NCI-H345 (cell line): Measurements from ENCODE around the gene CD82.
"Not testable (repeated sequence)": the region's sequence is repeated elsewhere in the genome, so short reads cannot be mapped to it uniquely, and the experiment has no call there.

Experiments
- DNase-seq: peaks from one replicate; lab custom pipeline; 2025; lab: John Stamatoyannopoulos, UW

The CD82 gene

DNA sequence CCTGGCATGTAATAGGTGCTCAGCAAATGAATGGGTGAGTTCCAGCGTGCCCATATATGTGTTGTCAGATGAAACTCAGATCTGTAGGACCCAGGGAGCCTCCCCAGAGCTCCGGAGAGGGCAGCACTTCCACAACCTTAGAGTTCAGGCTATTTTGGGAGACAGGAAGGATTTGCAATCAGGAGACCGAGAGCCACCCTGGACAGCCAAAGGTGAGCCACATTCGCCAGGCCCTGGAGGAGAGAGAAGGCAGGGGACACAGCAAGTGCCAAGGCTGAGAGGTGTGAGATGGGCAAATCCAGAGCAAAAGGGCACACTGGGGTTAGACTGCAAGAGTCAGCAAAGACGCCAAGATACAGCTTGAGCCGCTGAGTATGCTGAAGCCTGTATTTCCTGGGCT is 66.4 kb downstream of the CD82 start:
- no peak for DNase-seq

DNA sequence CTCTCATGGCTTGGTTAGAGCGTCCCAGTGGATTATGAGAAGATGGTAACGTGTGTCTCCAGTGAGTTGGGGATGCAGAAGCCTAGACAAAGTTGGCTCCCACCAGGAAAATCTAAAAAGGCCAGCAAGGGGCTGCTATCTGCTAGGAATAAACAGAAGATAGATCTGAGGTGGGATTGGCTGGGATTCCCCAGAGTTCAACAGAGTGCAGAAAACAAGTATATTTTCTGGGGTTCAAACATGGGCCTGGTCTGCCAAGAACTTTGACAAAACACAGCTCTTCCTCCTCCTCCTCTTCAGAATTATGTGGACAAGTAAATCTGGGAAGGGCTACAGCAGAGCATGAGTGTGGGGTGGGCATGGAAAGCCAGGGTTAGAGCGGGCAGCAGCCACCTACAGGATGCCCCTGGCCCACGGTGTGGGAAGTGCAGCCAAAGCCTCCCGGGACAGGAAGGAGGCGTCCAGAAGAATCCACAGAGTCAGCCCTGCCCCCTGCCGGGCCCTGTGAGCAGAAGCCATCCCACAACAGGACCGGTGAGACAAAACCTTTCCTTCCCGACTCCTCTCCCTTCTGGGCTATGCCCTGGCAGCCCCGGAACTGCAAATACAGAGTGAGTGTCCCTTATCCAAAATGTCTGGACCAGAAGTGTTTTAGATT is 67.1 kb downstream of the CD82 start:
- DNase-seq = no peak

DNA sequence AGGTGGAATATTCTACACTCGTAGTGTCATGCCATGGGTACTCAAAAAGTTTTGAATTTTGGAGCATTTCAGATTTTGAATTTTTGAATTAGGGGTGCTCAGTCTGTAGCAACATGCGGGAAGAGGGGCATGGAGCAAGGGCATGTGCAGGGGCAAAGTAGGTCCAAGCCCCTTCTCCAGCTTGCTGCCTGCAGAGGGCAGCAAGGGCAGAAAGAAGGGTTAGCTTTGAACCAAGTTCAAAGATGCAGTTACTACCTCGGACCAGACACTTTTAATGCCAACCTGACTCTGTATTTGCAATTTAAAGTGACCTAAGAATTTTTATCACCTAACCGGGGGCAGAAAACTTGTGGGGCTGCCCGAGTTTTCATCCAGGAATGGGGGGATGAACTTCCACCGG is 68.2 kb downstream of the CD82 start:
- no peak for DNase-seq

DNA sequence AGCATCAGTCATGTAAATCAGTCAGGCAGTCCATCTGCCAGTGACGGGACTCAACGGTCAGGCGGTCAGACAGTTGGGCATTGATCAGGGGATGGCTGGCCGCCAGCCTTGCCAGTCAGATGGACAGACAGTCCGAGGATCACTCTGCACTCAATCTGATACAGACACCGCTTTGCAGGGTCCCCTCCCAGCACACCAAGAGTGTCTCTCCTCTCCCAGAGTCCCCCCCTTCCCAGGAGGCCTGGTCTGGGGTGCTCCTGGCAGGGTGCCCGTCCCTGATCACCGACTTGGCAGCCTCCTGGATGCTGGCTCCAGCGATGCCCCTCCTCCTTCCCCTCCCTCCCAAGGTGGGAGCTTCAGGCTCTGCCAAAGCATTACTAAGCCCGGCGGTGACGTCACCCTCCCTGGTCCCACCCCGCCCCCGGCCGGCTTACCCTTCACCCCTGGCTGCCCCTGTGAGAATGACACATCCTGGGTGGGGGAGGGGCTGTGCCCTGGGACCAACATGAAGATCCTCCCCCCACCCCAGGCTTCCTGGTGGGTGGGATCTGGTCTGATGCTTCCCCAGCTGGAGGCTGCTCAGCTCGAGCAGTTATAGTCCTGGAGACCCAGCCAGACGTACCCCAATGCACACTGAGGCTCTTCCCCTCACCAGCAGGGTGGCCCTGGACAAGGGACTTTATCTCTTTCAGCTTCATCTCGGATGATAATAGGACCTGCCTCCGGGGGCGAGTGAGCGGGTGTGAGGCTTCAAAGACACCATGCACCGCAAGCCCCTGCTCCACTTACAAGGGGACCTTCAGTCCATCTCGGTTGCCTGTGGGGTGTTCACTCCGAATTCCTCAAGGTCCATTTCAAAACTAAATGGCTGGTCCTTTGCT is 69.2 kb downstream of the CD82 start:
- peak; percentile 86 for DNase-seq

DNA sequence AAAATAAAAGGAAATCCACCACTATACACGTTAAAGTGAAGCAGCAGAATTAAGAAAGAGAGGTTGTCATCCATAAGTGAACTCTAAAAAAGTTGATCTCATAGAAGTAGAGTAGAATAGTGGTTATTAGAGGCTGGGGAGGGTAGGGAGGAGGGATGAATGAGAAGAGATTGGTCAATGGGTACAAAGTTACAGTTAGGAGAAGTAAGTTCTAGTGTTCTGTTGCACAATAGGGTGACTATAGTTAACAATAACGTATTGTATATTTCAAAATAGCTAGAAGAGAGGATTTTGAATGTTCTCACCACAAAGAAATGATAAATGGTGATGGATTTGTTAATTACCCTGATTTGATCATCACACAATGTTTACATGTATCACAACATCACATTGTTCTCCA is 72.0 kb downstream of the CD82 start:
- no peak for DNase-seq

DNA sequence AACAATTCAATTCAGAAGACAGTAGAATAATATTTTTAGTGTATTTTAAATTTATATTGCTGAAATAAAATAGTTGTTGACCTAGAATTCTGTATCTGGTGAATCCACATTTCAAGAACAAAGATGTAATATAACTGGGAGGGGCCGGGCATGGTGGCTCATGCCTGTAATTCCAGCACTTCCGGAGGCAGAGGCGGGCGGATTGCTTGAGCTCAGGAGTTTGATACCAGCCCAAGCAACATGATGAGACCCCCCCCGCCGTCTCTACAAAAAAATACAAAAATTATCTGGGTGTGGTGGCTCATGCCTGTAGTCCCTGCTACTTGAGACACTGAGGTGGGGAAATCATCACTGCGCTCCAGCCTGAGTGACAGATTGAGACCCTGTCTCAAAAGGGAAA is 72.6 kb downstream of the CD82 start:
- DNase-seq = no peak

DNA sequence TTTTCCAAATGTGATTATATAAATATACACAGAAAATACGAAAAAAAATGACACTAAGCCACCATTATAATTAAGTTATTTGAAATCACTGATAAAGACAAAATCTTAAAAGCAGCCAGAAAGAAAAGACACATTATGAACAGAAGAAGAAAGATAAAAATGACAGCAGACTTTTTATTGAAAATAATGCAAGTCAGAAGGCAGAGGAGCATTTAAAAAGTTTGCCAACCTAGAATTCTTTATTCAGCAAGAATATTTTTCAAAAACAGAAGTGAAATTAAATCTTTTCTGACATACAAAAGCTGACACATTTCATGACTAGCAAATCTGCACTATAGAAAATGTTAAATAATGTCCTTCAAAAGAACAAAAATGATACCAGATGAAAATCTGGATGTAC is 77.8 kb downstream of the CD82 start:
- DNase-seq = no peak

DNA sequence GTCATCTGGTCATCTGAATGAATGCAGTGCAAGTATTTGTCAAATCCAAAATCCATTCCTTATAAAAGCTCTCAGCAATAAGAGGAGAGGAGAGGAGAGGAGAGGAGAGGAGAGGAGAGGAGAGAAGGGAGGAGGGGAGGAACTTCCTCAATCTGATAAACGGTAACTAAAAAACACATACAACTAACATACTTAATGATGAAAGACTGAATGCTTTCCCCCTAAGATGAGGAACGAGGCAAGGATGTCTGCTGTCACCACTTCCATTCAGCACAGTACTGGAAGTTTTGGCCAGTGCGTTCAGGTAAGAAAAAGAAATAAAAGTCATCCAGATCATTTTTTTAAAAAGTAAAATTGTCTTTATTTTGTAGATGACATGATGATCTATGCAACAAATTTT is 80.4 kb downstream of the CD82 start:
- no peak for DNase-seq

DNA sequence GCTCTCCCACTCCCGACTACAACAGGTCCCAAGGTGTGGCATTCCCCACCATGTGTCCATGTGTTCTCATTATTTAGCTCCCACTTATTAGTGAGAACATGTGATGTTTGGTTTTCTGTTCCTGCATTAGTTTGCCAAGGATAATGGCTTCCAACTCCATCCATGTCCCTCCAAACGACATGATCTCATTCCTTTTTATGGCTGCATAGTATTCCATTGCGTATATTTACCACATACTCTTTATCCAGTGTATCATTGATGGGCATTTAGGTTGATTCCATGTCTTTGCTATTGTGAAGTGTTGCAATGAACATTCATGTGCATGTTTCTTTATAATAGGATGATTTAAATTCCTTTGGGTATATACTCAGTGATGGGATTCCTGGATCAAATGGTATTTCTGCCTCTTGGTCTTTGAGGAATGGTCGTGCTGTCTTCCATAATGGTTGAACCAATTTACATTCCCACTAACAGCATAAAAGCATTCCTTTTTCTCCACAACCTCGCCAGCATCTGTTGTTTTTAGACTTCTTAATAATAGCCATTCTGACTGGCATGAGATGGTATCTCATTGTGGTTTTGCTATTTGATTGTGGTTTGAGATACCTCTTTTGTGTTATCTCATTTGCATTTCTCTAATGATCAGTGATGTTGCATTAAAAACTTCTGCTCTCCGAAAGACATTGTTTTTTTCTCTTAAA is 81.9 kb downstream of the CD82 start:
- not testable (repeated sequence) for DNase-seq

DNA sequence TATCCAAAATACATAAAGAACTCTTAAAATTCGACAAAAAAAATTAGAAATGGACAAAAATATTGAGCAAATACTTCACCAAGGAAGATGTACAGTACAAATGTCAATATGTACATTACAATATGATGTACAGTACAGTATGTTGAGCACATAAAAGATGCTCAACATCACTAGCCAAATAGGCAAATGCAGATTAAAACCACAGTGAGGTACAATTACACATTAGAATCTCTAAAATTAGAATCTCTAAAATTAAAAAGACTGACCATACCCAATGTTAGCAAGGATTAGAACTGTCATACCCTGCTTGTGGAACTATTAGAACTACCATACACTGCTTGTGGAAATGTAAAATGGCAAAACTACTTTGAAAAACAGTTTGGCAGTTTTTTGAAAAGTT is 82.6 kb downstream of the CD82 start:
- no peak for DNase-seq

DNA sequence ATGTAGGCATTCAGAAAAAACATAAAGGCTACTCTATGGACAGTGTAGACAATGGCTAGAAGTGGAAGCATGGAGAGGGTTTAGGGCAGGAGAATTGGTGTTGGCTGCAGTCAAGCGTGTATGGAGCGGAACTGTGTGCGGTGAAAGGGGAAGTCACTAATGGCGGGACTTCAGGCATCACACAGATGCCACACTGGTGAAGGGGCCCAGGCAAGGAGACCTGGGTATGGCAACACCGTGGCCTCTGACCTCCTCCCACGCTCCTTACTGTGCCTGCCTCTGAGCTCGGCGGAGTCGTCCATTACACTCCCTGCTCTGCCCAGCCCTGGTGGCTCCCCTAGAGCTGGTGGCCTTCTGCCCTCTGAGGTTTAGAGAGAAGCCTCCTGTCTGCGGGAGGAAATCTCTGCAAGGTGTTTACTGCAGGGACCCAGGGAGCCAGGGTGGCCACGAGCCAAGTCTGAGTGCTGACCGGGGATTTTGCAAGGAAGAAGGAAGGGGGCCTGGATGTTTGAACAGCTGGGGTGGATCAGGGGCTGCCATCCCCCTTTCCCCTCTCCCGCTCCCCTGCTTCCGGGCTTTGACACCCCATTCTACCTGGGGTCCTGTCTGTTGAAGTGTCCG is 86.2 kb downstream of the CD82 start:
- no peak for DNase-seq

DNA sequence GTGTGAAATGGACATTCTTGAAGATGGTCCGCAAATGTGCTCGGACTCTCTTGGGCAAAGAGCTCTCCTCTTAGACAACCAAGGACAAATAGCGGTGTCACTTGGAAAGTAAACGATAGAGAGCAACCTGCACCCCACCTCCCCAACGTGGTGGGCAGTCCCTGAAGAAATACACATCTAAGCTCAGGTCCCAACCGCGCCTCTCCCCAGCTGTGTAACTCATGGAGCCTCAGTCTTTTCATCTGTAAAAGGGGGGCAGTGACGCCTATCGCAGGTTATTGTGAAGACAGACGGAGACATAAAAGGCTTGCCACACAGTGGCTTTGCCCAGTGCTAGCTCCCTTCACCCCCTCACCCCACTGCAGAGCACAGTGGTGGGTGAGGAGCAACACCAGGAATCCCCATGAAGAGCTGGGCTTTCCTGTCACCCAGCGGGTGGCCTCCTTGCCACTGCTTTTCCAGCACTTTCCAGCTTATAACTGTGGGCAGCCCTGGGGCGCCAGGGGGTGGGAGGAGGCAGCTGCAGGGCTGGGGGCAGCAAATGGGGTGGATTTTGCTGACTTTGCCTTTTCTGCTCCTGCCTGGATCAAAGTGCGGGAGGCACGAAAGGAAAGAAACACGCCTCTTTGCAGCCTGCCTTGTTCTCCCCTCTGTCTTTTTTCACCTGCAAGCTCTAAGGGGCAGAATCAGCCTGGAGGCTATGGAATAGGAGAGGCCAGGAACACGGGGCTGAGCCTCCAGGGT is 87.6 kb downstream of the CD82 start:
- DNase-seq = no peak

DNA sequence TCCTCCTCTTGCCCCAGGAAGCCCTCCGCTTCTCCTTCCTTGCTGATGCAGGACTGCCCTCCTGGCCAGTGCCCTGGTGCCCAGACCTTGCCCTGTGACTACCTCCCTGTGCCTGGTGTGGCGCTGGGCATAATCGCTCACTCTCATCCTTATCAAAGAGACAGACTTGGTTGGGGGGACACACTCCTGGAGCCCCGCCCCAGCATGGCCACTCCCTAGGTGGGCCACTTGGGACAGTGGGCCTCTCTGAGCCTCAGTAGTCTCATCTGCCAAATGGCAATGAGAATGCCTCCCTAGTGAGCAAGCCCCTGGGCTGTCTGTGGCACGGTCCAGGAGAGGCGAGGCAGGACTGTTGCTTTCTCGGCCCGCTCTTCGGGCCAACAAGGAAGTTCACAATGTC is 88.6 kb downstream of the CD82 start:
- DNase-seq = no peak

DNA sequence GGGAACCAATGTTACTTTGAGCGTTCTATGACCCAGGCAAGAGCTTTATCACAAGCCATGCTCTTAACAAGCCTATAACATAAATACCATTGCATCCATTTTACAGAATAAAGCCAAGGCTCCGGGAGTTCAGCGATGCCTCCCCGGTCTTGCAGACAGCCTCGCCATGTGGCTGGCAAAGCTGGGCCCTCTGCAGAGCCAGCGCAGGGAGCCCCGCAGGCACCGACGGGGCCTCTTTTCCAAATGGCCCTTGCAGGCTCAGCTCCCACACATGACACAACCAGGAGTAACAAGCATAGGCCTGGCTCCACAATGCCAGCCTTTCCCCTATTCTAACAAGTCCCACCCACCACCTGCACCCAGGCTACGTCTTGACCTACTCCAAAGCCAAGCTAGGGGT is 89.1 kb downstream of the CD82 start:
- no peak for DNase-seq

DNA sequence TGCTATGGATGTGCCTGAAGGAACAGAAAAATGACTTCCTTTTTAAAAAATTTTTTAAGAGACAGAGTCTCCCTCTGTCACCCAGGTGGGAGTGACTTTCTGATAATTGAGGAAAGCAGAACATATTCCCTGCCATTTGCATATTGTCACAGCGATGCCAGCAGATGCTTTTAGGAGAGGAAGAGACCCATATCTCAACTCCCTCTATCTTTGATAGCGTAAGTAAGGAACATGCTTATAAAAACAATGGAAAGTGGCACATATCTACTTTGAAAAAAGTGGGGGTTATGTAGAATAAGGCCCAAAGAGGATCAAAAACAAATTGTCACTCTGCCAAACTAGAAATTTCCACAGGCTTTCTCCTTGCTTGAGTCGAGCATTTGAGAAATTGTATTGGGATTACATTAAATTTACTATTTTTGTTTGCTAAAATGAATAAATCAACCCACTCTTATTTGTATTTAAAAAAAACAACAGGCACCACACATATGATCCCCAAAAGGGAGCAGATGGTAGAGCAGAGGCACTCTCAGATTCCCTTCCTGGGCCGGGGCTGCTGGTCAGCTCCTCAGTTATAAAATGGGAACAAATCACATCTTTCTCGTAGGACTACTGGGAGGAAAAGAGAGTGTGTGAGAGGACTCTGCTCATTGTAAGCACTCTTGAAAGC is 92.5 kb downstream of the CD82 start:
- DNase-seq = no peak

DNA sequence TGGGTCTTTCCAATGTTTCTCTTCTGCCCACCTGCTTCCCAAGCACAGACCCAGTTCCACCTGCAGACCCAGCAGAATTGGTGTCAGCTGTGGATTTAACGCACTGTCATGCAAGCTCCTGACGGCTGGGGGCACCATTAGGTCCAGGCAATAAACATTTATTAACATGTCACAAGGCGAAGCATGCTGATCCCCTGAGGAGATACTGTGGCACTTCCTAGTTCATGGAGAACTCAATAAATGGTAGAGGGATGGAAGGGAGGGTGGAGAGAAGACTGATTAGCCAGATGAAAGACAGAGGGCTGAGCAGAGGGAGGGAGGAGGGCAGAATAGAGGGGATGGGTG is 93.0 kb downstream of the CD82 start:
- no peak for DNase-seq

DNA sequence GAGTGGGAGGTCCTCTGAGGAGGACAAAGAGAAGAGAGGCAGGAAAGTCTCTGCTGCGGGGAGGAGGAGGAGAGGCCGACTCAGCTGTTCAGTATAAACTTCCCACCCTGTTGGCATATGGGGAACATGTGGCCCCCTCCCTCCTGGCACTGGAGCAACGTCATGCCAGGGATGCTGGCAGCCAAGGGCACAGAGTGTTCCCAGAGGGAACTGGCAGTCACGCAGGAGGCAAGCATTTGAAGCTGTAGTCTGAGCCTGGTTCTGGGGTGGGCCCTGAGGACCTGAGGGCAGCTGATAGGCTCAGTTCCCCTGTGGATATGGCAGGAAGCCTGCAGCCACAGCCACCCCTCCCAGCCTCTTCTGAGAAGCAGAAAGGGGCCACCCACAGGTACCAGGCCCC is 94.2 kb downstream of the CD82 start:
- no peak for DNase-seq

DNA sequence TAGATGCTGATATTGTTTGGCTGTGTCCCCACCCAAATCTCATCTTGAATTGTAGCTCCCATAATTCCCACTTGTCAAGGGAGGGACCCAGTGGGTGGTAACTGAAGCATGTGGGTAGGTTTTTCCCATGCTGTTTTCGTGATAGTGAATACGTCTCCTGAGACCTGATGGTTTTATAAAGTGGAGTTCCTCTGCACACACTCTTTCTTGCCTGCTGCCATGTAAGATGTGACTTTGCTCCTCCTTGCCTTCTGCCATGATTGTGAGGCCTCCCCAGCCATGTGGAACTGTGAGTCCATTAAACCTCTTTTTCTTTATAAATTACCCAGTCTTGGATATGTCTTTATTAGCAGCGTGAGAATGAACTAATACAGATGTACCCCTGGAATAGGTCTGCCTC is 95.1 kb downstream of the CD82 start:
- not testable (repeated sequence) for DNase-seq

DNA sequence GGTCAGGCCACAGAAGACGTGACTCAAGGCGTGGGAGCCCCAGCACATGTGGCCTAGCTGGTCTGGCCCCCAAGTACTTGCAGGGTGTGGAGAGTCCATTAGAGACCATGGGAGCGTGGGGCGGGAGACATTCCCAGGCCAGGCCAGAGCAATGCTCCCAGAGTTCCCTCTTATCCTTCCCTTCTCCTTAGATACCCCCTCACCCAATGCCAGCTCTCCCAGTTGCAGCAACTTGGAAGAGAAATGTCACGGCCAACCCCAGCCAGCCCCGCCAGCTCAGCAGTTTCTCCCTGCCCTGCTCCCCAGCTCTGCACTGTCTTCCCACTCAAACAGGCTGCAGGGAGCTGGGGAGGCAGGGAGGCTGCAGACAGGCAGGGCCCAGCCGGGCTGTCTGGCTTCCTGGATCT is 95.9 kb downstream of the CD82 start:
- no peak for DNase-seq
